Vagina (tissue), 2 donors: Measurements from ENCODE around the gene CA4. TPM values are rescaled to one million over a fixed set of nuclear protein-coding genes. Genes with fewer than 3 reads are reported as not detected.
"Not testable (repeated sequence)": the region's sequence is repeated elsewhere in the genome, so short reads cannot be mapped to it uniquely, and the experiment has no call there.

ENCODE experiments used
- DNase-seq, 2 donors: peaks; one replicate each; pipeline ENCODE4 v3.0.0-alpha.2; 2017; ENCODE audit errors: extremely low spot score in 2 of 2
- H3K27ac ChIP-seq: fragments of 200-600 bp; sonication (generic); one replicate; pipeline ENCODE4 v1.5.1; 2019
- H3K27me3 ChIP-seq: fragments of 200-600 bp; sonication (generic); one replicate; pipeline ENCODE4 v1.5.1; 2019
- H3K36me3 ChIP-seq, 2 donors: fragments of 200-600 bp; sonication (generic); one replicate each; pipeline ENCODE4 v1.5.1; 2017 to 2019
- H3K4me1 ChIP-seq: fragments of 200-600 bp; sonication (generic); one replicate; pipeline ENCODE4 v1.5.1; 2019
- H3K4me3 ChIP-seq, 2 donors: fragments of 200-600 bp; sonication (generic); 1 replicate in 1 of 2; 2 replicates in 1 of 2; pipeline ENCODE4 v1.5.1; 2016 to 2019
- H3K9me3 ChIP-seq: fragments of 200-600 bp; sonication (generic); one replicate; pipeline ENCODE4 v1.5.1; 2019
- CTCF ChIP-seq, 3 experiments: fragments of 450-650 bp in 2 of 3; fragments of 200-600 bp in 1 of 3; sonication (generic) in 1 of 3; IDR thresholded peaks; one replicate each; pipeline ENCODE4 v1.5.1; 2017 to 2019; ENCODE audit warnings: antibody characterized with exemption in 3 of 3, mild to moderate bottlenecking in 2 of 3, moderate library complexity in 2 of 3
- POLR2A ChIP-seq, 2 donors: fragments of 450-650 bp; IDR thresholded peaks; one replicate each; pipeline ENCODE4 v1.6.1; 2017; ENCODE audit warnings: antibody characterized with exemption in 2 of 2, mild to moderate bottlenecking in 2 of 2, moderate library complexity in 2 of 2
- POLR2AphosphoS5 ChIP-seq, 2 donors: sonication (generic); formaldehyde crosslinking; IDR thresholded peaks; one replicate each; pipeline ENCODE4 v1.9.0; 2017; ENCODE audit warnings: antibody characterized with exemption in 2 of 2, mild to moderate bottlenecking in 2 of 2, low read depth in 1 of 2; ENCODE audit not compliant: insufficient read depth in 1 of 2
- intact Hi-C: fragments of 100-400 bp; cut with DNase I; formaldehyde crosslinking; loops from one replicate; pipeline ENCODE4 v1.15.1; 2023
- total RNA-seq: library from RNA; depleted of rRNA; stranded (reverse); fragments of >200 nt; gene quantifications from one replicate; pipeline ENCODE4 v1.2.3, GENCODE V29; 2016

Gene CA4
- total RNA-seq, 1 donor from 2014 or later = not detected

- Histone ChIP-seq H3K27ac (no peak overlapping the region), H3K4me3 (no peak overlapping the region), H3K9me3 (no peaks in the 10 kb centered on the region), H3K36me3 (peaks cover 3 to 75% of the 10 kb centered on the region in 2 donors), H3K4me1 (no peaks in the 10 kb centered on the region), H3K27me3 (no peaks in the 10 kb centered on the region)
- DNase-seq = no peak
- no peak for TF ChIP-seq CTCF (IDR thresholded peaks at IDR 0.05)
- no peak for TF ChIP-seq POLR2A (IDR thresholded peaks at IDR 0.05)
- no peak for TF ChIP-seq POLR2AphosphoS5 (IDR thresholded peaks at IDR 0.05; ENCODE audit: insufficient read depth in 1 of 2, low read depth in 1 of 2)
- intact Hi-C loops = no loop called here
Measured at GRCh38 chr17:60193482-60193881, 43.7 kb downstream of the CA4 start.

- H3K4me1 ChIP-seq, intact Hi-C loops, DNase-seq, H3K4me3 ChIP-seq, H3K9me3 ChIP-seq, H3K27ac ChIP-seq, H3K27me3 ChIP-seq: not testable (repeated sequence)
- H3K36me3 ChIP-seq = peaks cover 3 to 69% of the 10 kb centered on the region in 2 donors
Measured at GRCh38 chr17:60194141-60194540, 44.4 kb downstream of the CA4 start.

GRCh38 chr17:60198630-60199029 is 48.9 kb downstream of the CA4 start:
- H3K4me1 ChIP-seq, H3K27ac ChIP-seq, H3K27me3 ChIP-seq, H3K9me3 ChIP-seq, DNase-seq, intact Hi-C loops, H3K4me3 ChIP-seq: not testable (repeated sequence)
- H3K36me3 ChIP-seq = peaks cover 3 to 42% of the 10 kb centered on the region in 2 donors

GRCh38 chr17:60205782-60206181 is 56.0 kb downstream of the CA4 start:
- H3K4me1 ChIP-seq, intact Hi-C loops, H3K36me3 ChIP-seq: not testable (repeated sequence)

GRCh38 chr17:60208302-60208701 is 58.5 kb downstream of the CA4 start:
- H3K27ac ChIP-seq, DNase-seq, H3K4me1 ChIP-seq, H3K9me3 ChIP-seq, H3K27me3 ChIP-seq, H3K4me3 ChIP-seq, H3K36me3 ChIP-seq, intact Hi-C loops: not testable (repeated sequence)

More at GRCh38 chr17:60205782-60206181, 56.0 kb downstream of the CA4 start:
- not testable (repeated sequence) for H3K4me3 ChIP-seq, H3K27me3 ChIP-seq, H3K9me3 ChIP-seq, H3K27ac ChIP-seq, DNase-seq

Other genes with a start within 250 kb of the CA4 start
- gene RNFT1, start 185.2 kb upstream of the CA4 start, total RNA-seq = 13.0 TPM
- gene HEATR6, start 71.1 kb upstream of the CA4 start, total RNA-seq = 27.3 TPM
- gene USP32, start 242.2 kb downstream of the CA4 start, total RNA-seq = 63.6 TPM